Spleen (tissue), 11 donors: ENCODE measurements around the gene ZNF175. TPM values are rescaled to one million over a fixed set of nuclear protein-coding genes. Genes with fewer than 3 reads are reported as not detected.

Experiments
- DNase-seq: peaks from one replicate; pipeline ENCODE4 v3.0.0-alpha.2; 2020
- H3K27ac ChIP-seq, 8 donors: fragments of 200-600 bp; sonication (generic) in 7 of 8; 1 replicate in 4 of 8; 2 replicates in 4 of 8; pipeline versions ENCODE4 v1.5.0 to v1.8.0; 2016 to 2021; ENCODE audit warnings: inconsistent platforms in 4 of 8, mild to moderate bottlenecking in 4 of 8, moderate library complexity in 1 of 8
- H3K27me3 ChIP-seq, 7 donors: fragments of 200-600 bp; sonication (generic) in 6 of 7; replicated peaks in 1 of 7; 1 replicate in 4 of 7; 2 replicates in 3 of 7; pipeline versions ENCODE4 v1.5.0 to v1.8.0; 2016 to 2021; ENCODE audit warnings: inconsistent platforms in 3 of 7, mild to moderate bottlenecking in 1 of 7
- H3K36me3 ChIP-seq, 6 donors: fragments of 200-600 bp; sonication (generic) in 5 of 6; 1 replicate in 4 of 6; 2 replicates in 2 of 6; pipeline versions ENCODE4 v1.5.0 to v1.8.0; 2016 to 2021; ENCODE audit warnings: inconsistent platforms in 2 of 6
- H3K4me1 ChIP-seq, 6 donors: fragments of 200-600 bp; sonication (generic) in 5 of 6; 1 replicate in 3 of 6; 2 replicates in 3 of 6; pipeline versions ENCODE4 v1.5.0 to v1.8.0; 2016 to 2021; ENCODE audit warnings: inconsistent platforms in 3 of 6
- H3K4me3 ChIP-seq, 8 donors: fragments of 200-600 bp; sonication (generic) in 7 of 8; 1 replicate in 4 of 8; 2 replicates in 4 of 8; pipeline versions ENCODE4 v1.5.0 to v1.8.0; 2016 to 2021; ENCODE audit warnings: inconsistent platforms in 4 of 8, mild to moderate bottlenecking in 4 of 8, moderate library complexity in 2 of 8
- H3K9me3 ChIP-seq, 8 donors: fragments of 200-600 bp; sonication (generic) in 7 of 8; 1 replicate in 4 of 8; 2 replicates in 4 of 8; pipeline versions ENCODE4 v1.5.0 to v1.8.0; 2016 to 2021; ENCODE audit warnings: inconsistent platforms in 4 of 8
- CTCF ChIP-seq, 11 experiments: fragments of 200-600 bp in 7 of 11; fragments of 450-650 bp in 4 of 11; sonication (generic) in 4 of 11; IDR thresholded peaks in 8 of 11; conservative IDR thresholded peaks in 3 of 11; 1 replicate in 7 of 11; 2 replicates in 4 of 11; pipeline versions ENCODE4 v1.4.0 to v1.8.0; 2016 to 2021; ENCODE audit warnings: antibody characterized with exemption in 11 of 11, inconsistent platforms in 4 of 11, mild to moderate bottlenecking in 1 of 11
- POLR2A ChIP-seq, 3 donors: fragments of 450-650 bp; IDR thresholded peaks; one replicate each; pipeline ENCODE4 v1.5.1; 2017; ENCODE audit warnings: antibody characterized with exemption in 3 of 3, mild to moderate bottlenecking in 1 of 3
- POLR2AphosphoS5 ChIP-seq, 3 donors: sonication (generic); formaldehyde crosslinking; IDR thresholded peaks; one replicate each; pipeline ENCODE4 v1.5.1; 2017; ENCODE audit warnings: antibody characterized with exemption in 3 of 3
- WGBS, 5 donors: extraction: QIAGEN DNeasy Blood & Tissue Kit in 3 of 5; methylation state at CpG; one replicate each; pipeline versions ENCODE4 v1.1.5 to v1.1.7; 2013 to 2018; 5-methylcytosine and 5-hydroxymethylcytosine counted together
- intact Hi-C: fragments of 100-400 bp; cut with DNase I; formaldehyde crosslinking; loops from one replicate; pipeline ENCODE4 v1.15.0; 2023; ENCODE audit warnings: low total_unique reads
- polyA plus RNA-seq, 3 donors: library from polyadenylated mRNA; stranded (reverse); fragments of 200-250 nt; gene quantifications; one replicate each; pipeline ENCODE4 v1.2.1, GENCODE V29; 2013
- total RNA-seq, 7 donors: library from RNA; depleted of rRNA in 3 of 7; stranded (reverse); fragments of >200 nt in 3 of 7; fragmentation: NEBNext Ultra II Directional in 4 of 7; extraction: Animal tissue kit (Norgen Biotek cat#: 25700) in 4 of 7; gene quantifications; one replicate each; pipeline versions ENCODE4 v1.1.0 to v1.2.1, GENCODE V29; 2016 to 2021
- donor health status: healthy with polysubstance abuse.
- donor health status: DM: no; HTN: no; CAD: no; lungs with moderate emphysema.
- donor health status: DM: no; HTN: no; CAD: no.
- donor health status: Bipolar disorder and iron deficiency.
- donor health status: healthy.
- donor health status: DM: no; HTN: no; CAD: no.
- donor health status: DM: yes; HTN: yes; CAD: no.

ZNF175 gene
- total and polyA plus RNA-seq, 10 donors, result 1.8 to 24.4 (median 12.3) TPM

GRCh38 chr19:51535535-51535934 is 35.5 kb upstream of the ZNF175 start:
- Histone ChIP-seq H3K27ac (no peak overlapping the region), H3K27me3 (peaks cover 0 to 31% (median 0%) of the 10 kb centered on the region in 7 donors), H3K4me1 (peaks cover 0 to 15% (median 10%) of the 10 kb centered on the region in 6 donors), H3K36me3 (no peaks in the 10 kb centered on the region), H3K4me3 (no peak overlapping the region), H3K9me3 (peaks cover 0 to 5% (median 0%) of the 10 kb centered on the region in 8 donors)
- WGBS, 5 donors, result 64 to 89% (median 83%) methylated on average over 1 of the region's 1 CpG
- DNase-seq, result no peak
- intact Hi-C loops, result no loop called here
- TF ChIP-seq POLR2AphosphoS5 (IDR thresholded peaks at IDR 0.05), result no peak
- no peak for TF ChIP-seq POLR2A (IDR thresholded peaks at IDR 0.05)
- no peak for TF ChIP-seq CTCF (IDR thresholded peaks at IDR 0.05 in 8 of 11, conservative IDR thresholded peaks at IDR 0.05 in 3 of 11)

GRCh38 chr19:51539821-51540366 is 31.2 kb upstream of the ZNF175 start:
- DNase-seq, result no peak
- no peak for TF ChIP-seq CTCF (IDR thresholded peaks at IDR 0.05 in 8 of 11, conservative IDR thresholded peaks at IDR 0.05 in 3 of 11)
- TF ChIP-seq POLR2A (IDR thresholded peaks at IDR 0.05), result no peak
- TF ChIP-seq POLR2AphosphoS5 (IDR thresholded peaks at IDR 0.05), result no peak
- Histone ChIP-seq H3K4me1 (no peaks in the 10 kb centered on the region), H3K4me3 (no peak overlapping the region), H3K27ac (no peak overlapping the region), H3K9me3 (peaks cover 0 to 5% (median 0%) of the 10 kb centered on the region in 8 donors), H3K27me3 (peaks cover 0 to 48% (median 0%) of the 10 kb centered on the region in 7 donors), H3K36me3 (no peaks in the 10 kb centered on the region)
- 86 to 93% (median 91%) methylated on average over 4 of the region's 4 CpGs for WGBS, 5 donors
- intact Hi-C loops, result no loop called here

- WGBS, 5 donors, result 70 to 76% (median 75%) methylated on average over 10 of the region's 10 CpGs
- H3K9me3 ChIP-seq, result no peaks in the 10 kb centered on the region
- DNase-seq, result no peak
- intact Hi-C loops, result no loop called here
- no peak overlapping the region for H3K27ac ChIP-seq
- no peaks in the 10 kb centered on the region for H3K36me3 ChIP-seq
- H3K4me1 ChIP-seq, result peaks cover 3 to 14% (median 10%) of the 10 kb centered on the region in 6 donors
- H3K27me3 ChIP-seq, result peaks cover 0 to 66% (median 0%) of the 10 kb centered on the region in 7 donors
- H3K4me3 ChIP-seq, result no peak overlapping the region
- TF ChIP-seq POLR2A (IDR thresholded peaks at IDR 0.05) (no peak), CTCF (IDR thresholded peaks at IDR 0.05 in 8 of 11, conservative IDR thresholded peaks at IDR 0.05 in 3 of 11) (no peak), POLR2AphosphoS5 (IDR thresholded peaks at IDR 0.05) (no peak)
These were observed 29.4 kb upstream of the ZNF175 start for GRCh38 chr19:51541458-51542357.

- Histone ChIP-seq H3K9me3 (no peaks in the 10 kb centered on the region), H3K4me1 (peaks cover 3 to 24% (median 19%) of the 10 kb centered on the region in 6 donors), H3K4me3 (no peak overlapping the region), H3K27ac (no peak overlapping the region), H3K27me3 (peaks cover 0 to 62% (median 0%) of the 10 kb centered on the region in 7 donors), H3K36me3 (no peaks in the 10 kb centered on the region)
- 74 to 82% (median 77%) methylated on average over 5 of the region's 5 CpGs for WGBS, 5 donors
- intact Hi-C loops, result no loop called here
- DNase-seq, result no peak
- TF ChIP-seq POLR2AphosphoS5 (IDR thresholded peaks at IDR 0.05), result no peak
- no peak for TF ChIP-seq CTCF (IDR thresholded peaks at IDR 0.05 in 8 of 11, conservative IDR thresholded peaks at IDR 0.05 in 3 of 11)
- no peak for TF ChIP-seq POLR2A (IDR thresholded peaks at IDR 0.05)
These were observed 28.4 kb upstream of the ZNF175 start for GRCh38 chr19:51542699-51543098.
